Stimulated activated CD4-positive, alpha-beta T cell treated with anti-CD3 and anti-CD28 coated beads, Interleukin-15, amount 100 ng/mL, for 24 hours (primary cell): ENCODE measurements around the gene PRDM12.

Experiments
- DNase-seq: peaks from one replicate; pipeline ENCODE4 v3.0.0-alpha.2; 2020

PRDM12 gene

DNA sequence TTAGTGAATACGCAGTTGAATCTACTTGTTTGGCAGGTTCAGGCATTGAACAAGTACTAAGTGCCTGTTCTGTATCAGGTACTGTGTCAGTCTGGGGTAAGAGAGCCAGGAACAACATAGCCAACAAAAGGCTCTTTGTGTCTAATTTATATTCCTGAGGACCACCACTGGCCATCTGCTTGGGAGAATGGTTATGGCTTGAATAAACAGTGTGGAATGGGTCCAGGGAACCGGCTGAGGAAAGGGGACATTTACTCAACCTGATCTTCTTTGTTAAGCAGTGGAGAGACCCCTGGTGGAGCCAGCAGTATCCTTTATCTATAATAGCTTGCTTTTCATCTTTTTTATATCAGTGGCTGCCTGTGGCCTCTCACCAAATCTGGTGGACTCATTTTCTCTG, 67.7 kb downstream of the PRDM12 start:
- no peak for DNase-seq
